IPS-18c (cell line): ENCODE results near the gene ANKRD12.

Experiments
- H3K4me3 ChIP-seq: 2 replicates; pipeline ENCODE4 v1.7.0; 2013; ENCODE audit warnings: low read depth, mild to moderate bottlenecking, low read length, moderate library complexity; ENCODE audit not compliant: insufficient read depth
- H3K9me3 ChIP-seq: one replicate; pipeline ENCODE4 v1.6.1; 2013; ENCODE audit warnings: mild to moderate bottlenecking, low read length, moderate library complexity; ENCODE audit not compliant: control insufficient read depth, insufficient read depth

The ANKRD12 gene

DNA sequence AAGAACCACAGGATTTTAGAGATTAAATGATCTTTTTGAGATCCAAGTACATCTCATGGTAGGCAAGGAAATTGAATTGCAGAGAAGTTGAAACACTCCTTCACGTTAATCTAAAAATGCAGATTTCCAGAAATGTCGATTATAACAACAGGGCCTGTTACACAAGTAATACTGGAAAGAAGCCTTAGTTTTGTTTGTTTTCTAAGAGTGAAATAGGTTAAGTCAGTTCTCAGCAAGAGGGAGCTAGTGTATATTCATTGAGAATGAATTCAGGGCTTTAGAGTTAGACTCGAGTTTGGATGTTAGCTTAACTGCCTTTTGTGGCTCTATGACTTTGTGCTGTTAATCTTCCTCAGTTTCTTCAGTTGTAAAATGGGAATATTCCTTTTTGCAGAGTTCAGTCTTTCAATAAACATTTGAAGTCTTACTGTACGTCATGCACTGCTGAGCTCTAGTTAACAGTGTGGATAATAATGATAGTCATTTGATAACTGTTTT, 33.2 kb upstream of the ANKRD12 start:
- peak overlapping the region; percentile 97 for H3K4me3 ChIP-seq
- H3K9me3 ChIP-seq, result no peaks in the 10 kb centered on the region

- H3K9me3 ChIP-seq, result no peaks in the 10 kb centered on the region
- H3K4me3 ChIP-seq, result peak overlapping the region; percentile 97
Measured at GRCh38 chr18:9104244-9104901, 32.2 kb upstream of the ANKRD12 start.

GRCh38 chr18:9105420-9105819, 31.2 kb upstream of the ANKRD12 start:
- 0 out of 2 replicates have a peak overlapping the region, but pooled peaks have one; percentile 26 for H3K4me3 ChIP-seq

DNA sequence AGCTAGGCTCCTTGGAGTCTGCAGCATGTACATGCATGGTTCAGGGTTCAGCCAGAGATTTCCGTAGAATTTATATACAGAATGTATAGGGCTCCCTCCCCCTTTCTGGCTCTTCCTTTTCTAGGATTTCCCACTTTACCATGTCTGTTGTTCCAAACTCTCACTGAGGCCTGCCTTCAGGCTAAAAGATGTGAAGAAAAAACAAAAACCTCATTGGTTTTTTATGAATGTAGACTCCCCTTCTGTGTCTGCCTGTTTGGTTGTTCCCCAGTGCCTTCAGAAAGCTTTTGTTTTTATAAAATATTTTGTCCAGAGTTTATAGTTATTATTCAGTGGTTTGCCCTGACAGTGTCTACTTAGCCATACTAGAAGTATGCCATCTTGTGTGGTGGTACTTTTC, 30.5 kb upstream of the ANKRD12 start:
- H3K4me3 ChIP-seq, result peak overlapping the region; percentile 26; the same call in 1 of the 2 replicates
- H3K9me3 ChIP-seq, result no peaks in the 10 kb centered on the region

More at GRCh38 chr18:9105420-9105819, 31.2 kb upstream of the ANKRD12 start:
- H3K9me3 ChIP-seq, result no peaks in the 10 kb centered on the region

DNA sequence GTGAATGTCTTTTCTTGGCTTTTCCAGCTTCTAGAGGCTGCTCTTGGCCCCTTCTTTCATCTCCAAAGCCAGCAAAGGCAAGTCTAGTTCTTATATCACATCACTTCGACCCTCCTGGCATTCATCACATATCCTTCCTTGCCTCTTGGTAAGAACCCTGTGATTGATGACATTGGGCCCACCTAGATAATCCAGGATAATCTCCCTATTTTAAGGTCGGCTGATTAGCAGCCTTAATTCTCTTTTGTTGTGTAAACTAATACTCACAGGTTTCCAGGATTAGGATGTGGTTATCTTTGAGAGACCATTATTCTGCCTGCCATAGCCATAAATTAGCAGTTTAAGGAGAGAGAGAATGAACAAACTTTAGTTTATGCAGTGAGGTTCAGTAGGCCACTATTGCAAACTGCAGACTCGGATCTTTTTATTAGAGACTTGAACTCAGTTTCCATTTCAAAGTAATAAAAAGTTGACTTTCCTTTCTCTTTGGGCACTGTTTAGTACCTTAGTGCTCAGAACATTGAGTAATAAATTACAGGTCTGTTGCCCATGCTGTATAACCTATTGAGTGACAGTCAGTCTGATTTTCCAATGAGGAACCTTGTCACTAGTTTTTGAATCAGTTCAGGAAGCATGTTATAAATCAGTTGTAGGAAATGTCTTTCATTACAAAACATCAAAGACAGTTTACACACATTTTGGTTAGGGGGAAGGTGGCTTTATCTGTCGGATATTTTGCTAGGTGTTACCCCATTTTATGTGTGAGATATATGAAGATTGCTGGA, 29.6 kb upstream of the ANKRD12 start:
- Histone ChIP-seq H3K9me3 (no peaks in the 10 kb centered on the region), H3K4me3 (no peak overlapping the region)

GRCh38 chr18:9108911-9109310, 27.7 kb upstream of the ANKRD12 start:
- no peaks in the 10 kb centered on the region for H3K9me3 ChIP-seq
- no peak overlapping the region for H3K4me3 ChIP-seq

- no peak overlapping the region for H3K4me3 ChIP-seq
- no peaks in the 10 kb centered on the region for H3K9me3 ChIP-seq
Measured at GRCh38 chr18:9109523-9109922, 27.1 kb upstream of the ANKRD12 start.

DNA sequence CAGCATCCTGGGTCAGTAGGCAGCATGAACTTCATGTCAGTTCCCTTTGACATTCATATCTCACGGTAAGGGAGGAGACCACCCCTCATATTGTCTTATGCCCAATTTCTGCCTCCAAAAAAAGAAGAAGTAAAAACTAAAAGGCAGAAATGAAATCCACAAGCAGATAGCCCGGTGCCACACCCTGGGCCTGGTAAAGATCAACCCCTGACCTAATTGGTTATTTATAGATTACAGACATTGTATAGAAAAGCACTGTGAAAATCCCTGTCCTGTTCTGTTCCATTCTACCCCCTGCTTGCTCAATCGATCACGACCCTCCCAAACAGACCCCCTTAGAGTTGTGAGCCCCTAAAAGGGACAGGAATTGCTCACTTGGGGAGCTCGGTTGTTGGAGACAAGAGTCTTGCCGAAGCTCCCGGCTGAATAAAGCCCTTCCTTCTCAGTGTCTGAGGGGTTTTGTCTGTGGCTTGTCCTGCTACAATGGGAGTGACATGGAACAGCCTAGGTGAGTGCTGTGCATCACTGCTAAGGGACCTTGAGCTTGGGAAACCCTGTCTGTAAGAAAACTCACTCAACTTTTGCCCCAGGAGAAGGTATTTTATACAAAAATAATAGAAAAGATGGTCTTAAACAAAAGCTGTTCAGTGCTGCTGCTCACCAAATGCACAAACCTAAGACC, 23.0 kb upstream of the ANKRD12 start:
- no peaks in the 10 kb centered on the region for H3K9me3 ChIP-seq
- H3K4me3 ChIP-seq, result no peak overlapping the region

- no peak overlapping the region for H3K4me3 ChIP-seq
- H3K9me3 ChIP-seq, result no peaks in the 10 kb centered on the region
Measured at GRCh38 chr18:9115984-9116383, 20.6 kb upstream of the ANKRD12 start.

- Histone ChIP-seq H3K9me3 (no peaks in the 10 kb centered on the region), H3K4me3 (no peak overlapping the region)
Measured at GRCh38 chr18:9117980-9118841, 18.4 kb upstream of the ANKRD12 start.

DNA sequence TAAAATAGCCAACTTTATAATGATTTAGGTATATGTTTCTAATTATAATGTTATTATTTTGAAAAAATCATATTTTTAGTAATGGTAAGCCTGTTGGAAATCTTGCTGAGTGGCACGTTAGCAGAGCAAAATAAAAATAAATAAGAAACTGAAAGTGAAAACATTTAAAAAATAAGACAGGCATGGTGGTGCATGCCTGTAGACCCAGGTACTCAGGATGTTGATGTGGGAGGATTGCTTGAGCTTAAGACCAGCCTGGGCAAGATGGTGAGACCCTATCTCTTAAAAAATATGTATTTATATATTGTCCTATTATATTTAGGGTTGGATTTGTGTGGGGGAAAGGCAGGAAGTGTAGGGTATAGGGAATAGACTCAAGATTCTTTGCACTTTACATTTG, 15.8 kb upstream of the ANKRD12 start:
- Histone ChIP-seq H3K9me3 (no peaks in the 10 kb centered on the region), H3K4me3 (no peak overlapping the region)

DNA sequence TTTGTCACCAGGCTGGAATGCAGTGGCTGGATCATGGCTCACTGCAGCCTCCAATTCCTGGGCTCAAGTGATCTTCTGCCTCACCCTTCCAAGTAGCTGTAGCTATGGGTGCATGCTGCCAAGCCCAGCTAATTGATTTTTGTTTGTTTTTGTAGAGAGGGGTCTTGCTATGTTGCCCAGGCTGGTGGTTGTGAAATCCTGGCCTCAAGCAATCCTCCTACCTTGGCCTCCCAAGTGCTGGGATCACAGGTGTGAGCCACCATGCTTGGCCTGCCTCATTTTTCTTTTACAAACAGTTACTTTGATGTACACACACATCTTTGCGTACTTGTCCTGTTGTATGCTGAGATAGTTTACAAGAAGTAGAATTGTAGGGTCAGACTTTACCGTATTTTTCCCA, 13.1 kb upstream of the ANKRD12 start:
- Histone ChIP-seq H3K4me3 (no peak overlapping the region), H3K9me3 (no peaks in the 10 kb centered on the region)

DNA sequence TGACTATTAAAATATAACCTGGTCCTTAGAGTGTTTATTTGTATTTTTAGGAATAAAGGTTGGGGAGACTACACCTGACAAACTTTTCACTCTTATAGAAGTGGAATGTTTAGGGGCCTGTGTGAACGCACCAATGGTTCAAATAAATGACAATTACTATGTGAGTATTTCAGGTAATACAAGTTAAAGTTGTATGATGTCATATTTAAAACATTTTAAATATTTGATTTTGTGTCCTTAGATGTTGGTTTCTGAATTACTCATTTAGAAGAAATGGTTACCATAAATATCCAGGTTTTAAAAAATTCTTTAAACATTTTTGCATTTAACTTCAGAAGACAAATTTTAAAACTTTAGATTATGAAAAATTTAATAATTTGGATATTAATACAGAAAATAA, 11.8 kb upstream of the ANKRD12 start:
- Histone ChIP-seq H3K9me3 (no peaks in the 10 kb centered on the region), H3K4me3 (no peak overlapping the region)

DNA sequence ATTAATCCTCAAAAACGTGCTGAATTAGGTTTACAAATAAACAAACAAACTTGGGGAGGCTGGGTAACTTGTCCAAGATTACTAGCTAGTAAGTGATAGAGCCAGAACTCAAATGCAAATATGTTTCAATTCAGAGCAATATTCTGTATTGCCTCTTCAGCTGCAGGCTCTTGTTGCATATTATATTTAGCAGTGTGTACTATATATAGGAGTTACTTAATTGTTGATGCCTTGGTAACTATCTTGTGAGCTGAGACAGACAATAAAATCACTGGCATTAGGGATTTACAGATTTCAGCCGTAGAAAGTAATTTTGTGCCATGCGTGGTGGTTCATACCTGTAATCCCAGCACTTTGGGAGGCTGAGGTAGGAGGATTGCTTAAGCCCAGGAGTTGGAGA, 10.2 kb upstream of the ANKRD12 start:
- Histone ChIP-seq H3K9me3 (no peaks in the 10 kb centered on the region), H3K4me3 (no peak overlapping the region)

GRCh38 chr18:9130195-9130594, 6.4 kb upstream of the ANKRD12 start:
- Histone ChIP-seq H3K4me3 (no peak overlapping the region), H3K9me3 (no peaks in the 10 kb centered on the region)

DNA sequence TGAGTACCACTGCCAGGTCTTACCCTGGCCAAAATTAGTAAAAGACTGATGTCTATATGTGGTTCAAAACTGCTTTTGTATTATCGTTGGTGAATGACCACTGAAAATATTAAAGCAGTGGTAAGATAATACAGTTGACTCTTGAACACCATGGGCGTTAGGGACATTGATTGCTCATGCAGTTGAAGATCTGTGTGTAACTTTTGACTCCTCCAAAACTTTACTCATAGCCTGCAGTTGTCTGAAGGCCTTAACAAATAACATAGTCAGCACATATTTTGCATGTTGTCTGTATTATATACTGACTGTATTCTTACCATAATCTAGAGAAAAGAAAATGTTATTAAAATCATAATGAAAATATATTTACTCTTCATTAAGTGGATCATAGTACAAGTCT, 5.8 kb upstream of the ANKRD12 start:
- Histone ChIP-seq H3K9me3 (no peaks in the 10 kb centered on the region), H3K4me3 (no peak overlapping the region)

DNA sequence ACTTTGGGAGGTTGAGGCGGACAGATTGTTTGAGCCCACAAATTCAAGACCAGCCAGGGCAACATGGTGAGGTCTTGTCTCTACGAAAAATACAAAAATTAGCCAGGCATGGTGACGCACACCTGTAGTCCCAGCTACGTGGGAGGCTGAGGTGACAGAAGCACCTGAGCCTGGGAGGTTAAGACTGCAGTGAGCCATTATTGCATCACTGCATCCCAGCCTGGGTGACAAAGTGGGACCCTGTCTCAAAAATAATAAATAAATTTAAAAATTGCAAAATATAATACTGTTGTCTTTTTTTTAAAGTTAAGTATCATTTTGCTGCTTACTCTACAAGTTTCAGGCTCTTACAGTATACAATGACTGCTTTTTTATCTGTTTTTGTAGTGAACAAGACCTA, 4.0 kb upstream of the ANKRD12 start:
- Histone ChIP-seq H3K4me3 (no peak overlapping the region), H3K9me3 (no peaks in the 10 kb centered on the region)
